Bladder microvascular endothelial cell (primary cell): ENCODE data around the gene MRC2. TPM values are rescaled to one million over a fixed set of nuclear protein-coding genes. Genes with fewer than 3 reads are reported as not detected.

Experiments
- total RNA-seq: library from RNA; depleted of rRNA; stranded (reverse); fragments of >200 nt; gene quantifications from 2 replicates; pipeline ENCODE4 v1.2.3, GENCODE V29; 2014

The MRC2 gene, protein sequence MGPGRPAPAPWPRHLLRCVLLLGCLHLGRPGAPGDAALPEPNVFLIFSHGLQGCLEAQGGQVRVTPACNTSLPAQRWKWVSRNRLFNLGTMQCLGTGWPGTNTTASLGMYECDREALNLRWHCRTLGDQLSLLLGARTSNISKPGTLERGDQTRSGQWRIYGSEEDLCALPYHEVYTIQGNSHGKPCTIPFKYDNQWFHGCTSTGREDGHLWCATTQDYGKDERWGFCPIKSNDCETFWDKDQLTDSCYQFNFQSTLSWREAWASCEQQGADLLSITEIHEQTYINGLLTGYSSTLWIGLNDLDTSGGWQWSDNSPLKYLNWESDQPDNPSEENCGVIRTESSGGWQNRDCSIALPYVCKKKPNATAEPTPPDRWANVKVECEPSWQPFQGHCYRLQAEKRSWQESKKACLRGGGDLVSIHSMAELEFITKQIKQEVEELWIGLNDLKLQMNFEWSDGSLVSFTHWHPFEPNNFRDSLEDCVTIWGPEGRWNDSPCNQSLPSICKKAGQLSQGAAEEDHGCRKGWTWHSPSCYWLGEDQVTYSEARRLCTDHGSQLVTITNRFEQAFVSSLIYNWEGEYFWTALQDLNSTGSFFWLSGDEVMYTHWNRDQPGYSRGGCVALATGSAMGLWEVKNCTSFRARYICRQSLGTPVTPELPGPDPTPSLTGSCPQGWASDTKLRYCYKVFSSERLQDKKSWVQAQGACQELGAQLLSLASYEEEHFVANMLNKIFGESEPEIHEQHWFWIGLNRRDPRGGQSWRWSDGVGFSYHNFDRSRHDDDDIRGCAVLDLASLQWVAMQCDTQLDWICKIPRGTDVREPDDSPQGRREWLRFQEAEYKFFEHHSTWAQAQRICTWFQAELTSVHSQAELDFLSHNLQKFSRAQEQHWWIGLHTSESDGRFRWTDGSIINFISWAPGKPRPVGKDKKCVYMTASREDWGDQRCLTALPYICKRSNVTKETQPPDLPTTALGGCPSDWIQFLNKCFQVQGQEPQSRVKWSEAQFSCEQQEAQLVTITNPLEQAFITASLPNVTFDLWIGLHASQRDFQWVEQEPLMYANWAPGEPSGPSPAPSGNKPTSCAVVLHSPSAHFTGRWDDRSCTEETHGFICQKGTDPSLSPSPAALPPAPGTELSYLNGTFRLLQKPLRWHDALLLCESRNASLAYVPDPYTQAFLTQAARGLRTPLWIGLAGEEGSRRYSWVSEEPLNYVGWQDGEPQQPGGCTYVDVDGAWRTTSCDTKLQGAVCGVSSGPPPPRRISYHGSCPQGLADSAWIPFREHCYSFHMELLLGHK (N-terminal part only)
- 1.8 and 20.5 TPM in 2 replicates for total RNA-seq

GRCh38 chr17:62627219-62627903 lies at the start of gene MRC2:
Gene MRC2 (plus strand): TSS chr17:62627670. CDS start chr17:62627803, 133 bp downstream.

Other genes with a start within 250 kb of the MRC2 start
- not detected in 2 replicates for gene EFCAB3, start 247.1 kb upstream of the MRC2 start, total RNA-seq
- 13.4 and 18.8 TPM in 2 replicates for gene METTL2A, start 203.8 kb upstream of the MRC2 start, total RNA-seq
- gene TLK2, start 148.8 kb upstream of the MRC2 start, total RNA-seq, result 37.4 and 67.5 TPM in 2 replicates
- not detected in 2 replicates for gene MARCHF10, start 180.6 kb downstream of the MRC2 start, total RNA-seq